Central memory CD8-positive, alpha-beta T cell (primary cell): Measurements from ENCODE around the gene CALHM2.
A peak's percentile ranks its signal among the peaks of the same experiment; 100 is the strongest.

Source experiments
- ATAC-seq: fragments of 150-1000 bp; cut with Tn5 transposase; replicated peaks from 2 replicates; pipeline ENCODE4 v1.10.0; 2022; ENCODE audit warnings: mild to moderate bottlenecking, moderate FRiP score, moderate number of reproducible peaks; ENCODE audit not compliant: poor library complexity, severe bottlenecking; ENCODE audit errors: extremely low read depth
- DNase-seq, 2 donors: peaks; one replicate each; pipeline ENCODE4 v3.0.0; 2021; ENCODE audit warnings: low spot score in 2 of 2
- H3K27ac Mint-ChIP-seq: one replicate; pipeline ENCODE4 v1.8.0; 2022; ENCODE audit warnings: low read depth, mild to moderate bottlenecking, moderate library complexity, mixed read lengths
- H3K27me3 Mint-ChIP-seq: one replicate; pipeline ENCODE4 v1.8.0; 2022; ENCODE audit warnings: mixed read lengths
- H3K36me3 Mint-ChIP-seq: one replicate; pipeline ENCODE4 v1.8.0; 2022; ENCODE audit warnings: mild to moderate bottlenecking, moderate library complexity, mixed read lengths; ENCODE audit not compliant: insufficient read depth
- H3K4me1 Mint-ChIP-seq: one replicate; pipeline ENCODE4 v1.8.0; 2022; ENCODE audit warnings: mixed read lengths
- H3K4me3 Mint-ChIP-seq: one replicate; pipeline ENCODE4 v1.8.0; 2022; ENCODE audit warnings: mild to moderate bottlenecking, moderate library complexity, mixed read lengths
- H3K9me3 Mint-ChIP-seq: one replicate; pipeline ENCODE4 v1.8.0; 2022; ENCODE audit warnings: mixed read lengths

CALHM2 gene

GRCh38 chr10:103442031-103442461 lies 10.1 kb downstream of the CALHM2 start:
- peaks cover 28% of the 10 kb centered on the region for H3K36me3 Mint-ChIP-seq
- H3K27me3 Mint-ChIP-seq = no peaks in the 10 kb centered on the region
- DNase-seq (no peak), ATAC-seq (no peak)
- H3K9me3 Mint-ChIP-seq = no peaks in the 10 kb centered on the region
- H3K4me3 Mint-ChIP-seq = no peak overlapping the region
- peak overlapping the region; percentile 68 for H3K27ac Mint-ChIP-seq
- peaks cover 13% of the 10 kb centered on the region for H3K4me1 Mint-ChIP-seq

GRCh38 chr10:103441611-103442010 lies 10.6 kb downstream of the CALHM2 start:
- H3K27ac Mint-ChIP-seq = peak overlapping the region; percentile 68
- H3K4me1 Mint-ChIP-seq = peaks cover 13% of the 10 kb centered on the region
- no peak for DNase-seq

GRCh38 chr10:103441206-103441605 lies 11.0 kb downstream of the CALHM2 start:
- ATAC-seq = no peak
- peak overlapping the region; percentile 68 for H3K27ac Mint-ChIP-seq
- H3K27me3 Mint-ChIP-seq = no peaks in the 10 kb centered on the region
- no peaks in the 10 kb centered on the region for H3K9me3 Mint-ChIP-seq
- no peak for DNase-seq
- H3K36me3 Mint-ChIP-seq = peaks cover 36% of the 10 kb centered on the region
- H3K4me1 Mint-ChIP-seq = peaks cover 13% of the 10 kb centered on the region
- H3K4me3 Mint-ChIP-seq = no peak overlapping the region

More at GRCh38 chr10:103441611-103442010, 10.6 kb downstream of the CALHM2 start:
- no peaks in the 10 kb centered on the region for H3K27me3 Mint-ChIP-seq
- ATAC-seq = no peak
- H3K9me3 Mint-ChIP-seq = no peaks in the 10 kb centered on the region
- no peak overlapping the region for H3K4me3 Mint-ChIP-seq
- H3K36me3 Mint-ChIP-seq = peaks cover 32% of the 10 kb centered on the region

GRCh38 chr10:103440416-103440815 lies 11.8 kb downstream of the CALHM2 start:
- H3K9me3 Mint-ChIP-seq = no peaks in the 10 kb centered on the region
- peak overlapping the region; percentile 15 for H3K27ac Mint-ChIP-seq
- H3K4me3 Mint-ChIP-seq = no peak overlapping the region
- peaks cover 11% of the 10 kb centered on the region for H3K4me1 Mint-ChIP-seq
- no peaks in the 10 kb centered on the region for H3K27me3 Mint-ChIP-seq
- DNase-seq (no peak), ATAC-seq (no peak)
- peaks cover 40% of the 10 kb centered on the region for H3K36me3 Mint-ChIP-seq

GRCh38 chr10:103439776-103440175 lies 12.4 kb downstream of the CALHM2 start:
- ATAC-seq (no peak), DNase-seq (no peak)
- no peak overlapping the region for H3K4me3 Mint-ChIP-seq
- H3K36me3 Mint-ChIP-seq = peaks cover 41% of the 10 kb centered on the region
- H3K27ac Mint-ChIP-seq = peak overlapping the region; percentile 15
- peaks cover 11% of the 10 kb centered on the region for H3K4me1 Mint-ChIP-seq
- no peaks in the 10 kb centered on the region for H3K27me3 Mint-ChIP-seq
- H3K9me3 Mint-ChIP-seq = no peaks in the 10 kb centered on the region

- Mint-ChIP-seq H3K9me3 (no peaks in the 10 kb centered on the region), H3K27ac (no peak overlapping the region), H3K36me3 (peaks cover 46% of the 10 kb centered on the region), H3K27me3 (no peaks in the 10 kb centered on the region), H3K4me3 (no peak overlapping the region), H3K4me1 (peaks cover 20% of the 10 kb centered on the region)
- ATAC-seq (no peak), DNase-seq (no peak)
Measured at GRCh38 chr10:103433858-103434257, 18.3 kb downstream of the CALHM2 start.

GRCh38 chr10:103431902-103432301 lies 20.3 kb downstream of the CALHM2 start:
- no peak overlapping the region for H3K4me3 Mint-ChIP-seq
- H3K27me3 Mint-ChIP-seq = no peaks in the 10 kb centered on the region
- no peaks in the 10 kb centered on the region for H3K9me3 Mint-ChIP-seq
- peaks cover 22% of the 10 kb centered on the region for H3K4me1 Mint-ChIP-seq
- no peak overlapping the region for H3K27ac Mint-ChIP-seq
- H3K36me3 Mint-ChIP-seq = peaks cover 44% of the 10 kb centered on the region
- ATAC-seq (no peak), DNase-seq (no peak)

- Mint-ChIP-seq H3K9me3 (no peaks in the 10 kb centered on the region), H3K4me1 (peaks cover 14% of the 10 kb centered on the region), H3K36me3 (peaks cover 45% of the 10 kb centered on the region), H3K27me3 (no peaks in the 10 kb centered on the region), H3K27ac (peak overlapping the region; percentile 20), H3K4me3 (no peak overlapping the region)
- no peak for DNase-seq
- ATAC-seq = no peak
Measured at GRCh38 chr10:103429647-103430046, 22.5 kb downstream of the CALHM2 start.

- ATAC-seq = no peak
Measured at GRCh38 chr10:103428989-103429643, 23.1 kb downstream of the CALHM2 start.

GRCh38 chr10:103427866-103428265 lies 24.3 kb downstream of the CALHM2 start:
- Mint-ChIP-seq H3K27ac (no peak overlapping the region), H3K27me3 (no peaks in the 10 kb centered on the region), H3K9me3 (no peaks in the 10 kb centered on the region), H3K4me1 (peaks cover 14% of the 10 kb centered on the region), H3K36me3 (peaks cover 56% of the 10 kb centered on the region), H3K4me3 (no peak overlapping the region)
- ATAC-seq (no peak), DNase-seq (no peak)

More at GRCh38 chr10:103428989-103429643, 23.1 kb downstream of the CALHM2 start:
- H3K36me3 Mint-ChIP-seq = peaks cover 49% of the 10 kb centered on the region
- H3K4me1 Mint-ChIP-seq = peaks cover 14% of the 10 kb centered on the region
- no peak for DNase-seq
- no peak overlapping the region for H3K4me3 Mint-ChIP-seq
- H3K27me3 Mint-ChIP-seq = no peaks in the 10 kb centered on the region
- H3K9me3 Mint-ChIP-seq = no peaks in the 10 kb centered on the region
- H3K27ac Mint-ChIP-seq = peak overlapping the region; percentile 20

- DNase-seq (no peak), ATAC-seq (no peak)
- no peaks in the 10 kb centered on the region for H3K9me3 Mint-ChIP-seq
- H3K4me3 Mint-ChIP-seq = no peak overlapping the region
- H3K27me3 Mint-ChIP-seq = no peaks in the 10 kb centered on the region
- H3K4me1 Mint-ChIP-seq = peaks cover 5% of the 10 kb centered on the region
- H3K36me3 Mint-ChIP-seq = peaks cover 71% of the 10 kb centered on the region
- H3K27ac Mint-ChIP-seq = no peak overlapping the region
Measured at GRCh38 chr10:103423748-103424147, 28.4 kb downstream of the CALHM2 start.

GRCh38 chr10:103419101-103419500 lies 33.1 kb downstream of the CALHM2 start:
- ATAC-seq (no peak), DNase-seq (no peak)
- Mint-ChIP-seq H3K27ac (no peak overlapping the region), H3K36me3 (peaks cover 62% of the 10 kb centered on the region), H3K4me1 (no peaks in the 10 kb centered on the region), H3K4me3 (no peak overlapping the region), H3K27me3 (no peaks in the 10 kb centered on the region), H3K9me3 (no peaks in the 10 kb centered on the region)

GRCh38 chr10:103417601-103418000 lies 34.6 kb downstream of the CALHM2 start:
- Mint-ChIP-seq H3K27ac (no peak overlapping the region), H3K27me3 (no peaks in the 10 kb centered on the region), H3K4me3 (no peak overlapping the region), H3K4me1 (no peaks in the 10 kb centered on the region), H3K36me3 (peaks cover 62% of the 10 kb centered on the region), H3K9me3 (no peaks in the 10 kb centered on the region)
- ATAC-seq (no peak), DNase-seq (no peak)
